Stimulated activated CD4-positive, alpha-beta T cell treated with anti-CD3 and anti-CD28 coated beads, Interleukin-2, amount 100 ng/mL, for 4 hours (primary cell): ENCODE data around the gene MTFR1L.

Experiments
- DNase-seq: peaks from one replicate; pipeline ENCODE4 v3.0.0-alpha.2; 2020; ENCODE audit warnings: low read depth

MTFR1L gene

DNA sequence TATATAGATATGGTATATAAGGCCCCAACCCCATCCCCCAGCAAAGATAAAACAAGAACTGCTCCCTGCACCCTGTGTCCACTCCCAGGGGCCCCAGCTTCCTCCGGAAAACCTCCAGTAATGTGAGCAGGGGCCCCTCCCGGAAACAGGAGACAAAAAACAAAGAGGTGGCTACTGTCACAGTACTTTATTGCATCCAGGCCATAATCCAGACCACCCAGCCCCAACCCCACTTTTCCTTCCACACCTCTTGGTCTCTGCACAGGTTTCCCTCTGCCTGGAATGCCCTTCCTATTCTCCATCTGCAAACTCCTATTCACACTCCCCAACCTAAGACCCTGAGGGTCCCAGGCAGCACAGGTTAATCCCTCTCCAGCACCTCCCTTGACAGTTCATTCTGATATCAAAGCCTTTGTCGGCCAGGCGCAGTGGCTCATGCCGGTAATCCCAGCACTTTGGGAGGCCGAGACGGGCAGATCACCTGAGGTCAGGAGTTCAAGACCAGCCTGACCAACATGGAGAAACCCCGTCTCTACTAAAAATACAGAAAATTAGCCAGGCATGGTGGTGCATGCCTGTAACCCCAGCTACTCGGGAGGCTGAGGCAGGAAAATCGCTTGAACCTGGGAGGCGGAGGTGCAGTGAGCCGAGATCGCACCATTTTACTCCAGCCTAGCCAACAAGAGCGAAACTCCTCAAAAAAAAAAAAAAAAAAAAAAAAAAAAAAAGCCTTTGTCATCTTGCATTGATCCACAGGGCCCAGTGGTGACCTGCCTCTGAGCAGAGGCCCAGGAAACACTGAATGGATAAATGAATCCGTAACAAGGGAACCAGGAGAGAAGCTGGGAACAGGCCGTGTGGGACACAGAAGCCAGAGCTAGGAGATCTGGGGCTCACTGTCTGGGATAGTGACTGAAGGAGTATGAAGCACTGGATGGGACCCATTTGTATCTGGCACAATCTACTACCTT, 41.8 kb downstream of the MTFR1L start:
- no peak for DNase-seq

DNA sequence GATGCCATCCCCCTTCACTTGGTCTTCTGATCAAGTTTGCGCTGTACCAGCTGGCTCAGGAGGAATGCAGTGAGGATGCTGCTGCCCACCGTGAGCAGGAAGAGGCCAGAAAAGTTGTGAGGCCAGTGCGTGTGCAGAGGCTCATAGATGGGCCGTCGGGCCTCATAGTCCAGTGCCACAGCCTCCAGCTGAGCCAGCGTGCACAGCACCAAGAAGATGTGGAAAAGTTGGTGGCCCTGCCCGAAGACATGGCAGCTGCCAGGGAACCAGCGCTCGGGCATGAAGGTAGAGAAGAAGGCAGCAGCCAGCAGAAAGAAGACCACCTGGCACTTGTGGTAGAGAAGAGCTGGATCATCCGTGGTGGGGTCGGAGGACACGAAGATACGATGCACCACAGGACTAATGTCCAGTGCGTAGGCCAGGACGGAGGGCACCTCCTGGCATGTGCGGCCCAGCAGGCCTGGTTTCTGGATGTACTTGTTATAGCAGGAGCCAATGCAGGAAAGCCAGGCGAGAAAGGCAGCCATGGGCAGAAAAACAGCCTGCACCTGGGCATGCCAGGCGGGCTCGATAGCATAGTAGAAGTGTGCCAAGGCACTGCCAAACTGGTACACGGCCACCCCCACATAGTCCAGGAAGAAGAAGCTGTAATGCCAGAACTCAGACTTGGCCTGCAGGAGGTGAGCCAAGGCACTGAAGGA, 43.2 kb downstream of the MTFR1L start:
- no peak for DNase-seq

DNA sequence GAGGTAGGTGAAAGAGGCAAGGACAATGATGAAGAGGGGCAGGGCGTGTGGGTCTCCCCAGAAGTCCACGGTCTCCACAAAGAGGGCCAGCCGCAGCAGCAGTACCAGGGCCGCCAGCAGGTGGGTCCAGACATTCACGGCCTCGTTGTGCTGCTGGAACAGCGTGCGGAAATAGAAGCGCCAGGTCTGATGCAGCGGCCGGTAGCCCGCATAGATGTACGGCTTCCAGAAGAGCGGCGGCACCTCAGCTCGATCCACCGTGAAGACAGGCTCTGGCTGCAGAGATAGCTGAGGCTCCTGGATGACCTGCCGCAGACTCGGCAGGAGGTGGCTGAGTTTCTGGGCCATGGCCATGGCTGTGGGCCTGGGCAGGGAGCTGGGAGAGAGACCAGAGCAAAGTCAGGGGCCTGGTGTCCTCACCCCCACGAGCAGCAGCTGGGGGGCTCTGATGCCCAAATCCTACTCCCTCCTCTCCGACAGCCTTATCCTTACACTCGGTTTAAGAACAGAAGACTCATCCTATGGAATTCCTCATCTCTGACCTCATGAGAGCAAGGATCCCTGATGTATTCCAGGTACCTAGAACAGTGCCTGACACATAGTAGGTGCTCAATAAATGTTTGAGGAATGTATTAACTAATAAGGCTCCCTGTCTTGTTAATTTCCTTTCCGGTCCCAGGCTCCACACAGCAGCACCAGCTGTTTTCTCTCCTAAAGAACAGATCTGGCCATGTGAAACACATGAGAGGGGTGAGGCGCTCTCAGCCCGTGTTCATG, 43.9 kb downstream of the MTFR1L start:
- DNase-seq = no peak

DNA sequence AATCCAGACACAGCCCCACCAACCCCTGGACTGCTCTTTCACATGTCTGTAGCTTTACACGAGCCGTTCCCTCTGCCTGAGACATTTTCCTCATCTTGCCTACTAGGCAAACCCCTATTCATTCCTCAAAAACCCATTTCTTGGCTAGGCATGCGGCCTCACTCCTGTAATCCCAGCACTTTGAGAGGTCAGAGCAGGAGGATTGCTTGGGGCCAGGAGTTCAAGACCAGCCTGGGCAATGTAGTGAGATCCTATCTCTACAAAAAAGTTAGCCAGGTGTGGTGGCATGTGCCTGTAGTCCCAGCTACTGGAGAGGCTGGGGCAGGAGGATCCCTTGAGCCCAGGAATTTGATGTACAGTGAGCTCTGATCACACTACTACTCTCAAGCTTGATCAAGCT, 44.7 kb downstream of the MTFR1L start:
- no peak for DNase-seq

DNA sequence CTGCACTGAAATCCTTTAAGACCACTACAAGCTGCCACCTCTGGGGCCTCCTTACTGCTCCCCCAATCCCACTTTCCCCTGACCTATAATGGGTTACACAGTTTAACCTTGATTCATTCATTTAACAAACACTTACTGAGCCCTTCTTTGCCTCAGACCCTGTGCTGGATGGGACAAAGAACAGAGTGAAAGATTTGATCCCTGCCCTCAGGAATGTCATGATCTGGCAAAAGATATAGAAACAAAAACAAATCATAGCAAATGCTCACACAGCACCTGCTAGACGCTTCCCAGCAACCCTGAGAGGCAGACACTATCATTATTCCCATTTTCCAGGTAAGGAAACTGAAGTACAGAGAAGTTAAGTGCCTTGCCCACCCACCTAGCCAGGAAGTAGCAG, 46.5 kb downstream of the MTFR1L start:
- no peak for DNase-seq

DNA sequence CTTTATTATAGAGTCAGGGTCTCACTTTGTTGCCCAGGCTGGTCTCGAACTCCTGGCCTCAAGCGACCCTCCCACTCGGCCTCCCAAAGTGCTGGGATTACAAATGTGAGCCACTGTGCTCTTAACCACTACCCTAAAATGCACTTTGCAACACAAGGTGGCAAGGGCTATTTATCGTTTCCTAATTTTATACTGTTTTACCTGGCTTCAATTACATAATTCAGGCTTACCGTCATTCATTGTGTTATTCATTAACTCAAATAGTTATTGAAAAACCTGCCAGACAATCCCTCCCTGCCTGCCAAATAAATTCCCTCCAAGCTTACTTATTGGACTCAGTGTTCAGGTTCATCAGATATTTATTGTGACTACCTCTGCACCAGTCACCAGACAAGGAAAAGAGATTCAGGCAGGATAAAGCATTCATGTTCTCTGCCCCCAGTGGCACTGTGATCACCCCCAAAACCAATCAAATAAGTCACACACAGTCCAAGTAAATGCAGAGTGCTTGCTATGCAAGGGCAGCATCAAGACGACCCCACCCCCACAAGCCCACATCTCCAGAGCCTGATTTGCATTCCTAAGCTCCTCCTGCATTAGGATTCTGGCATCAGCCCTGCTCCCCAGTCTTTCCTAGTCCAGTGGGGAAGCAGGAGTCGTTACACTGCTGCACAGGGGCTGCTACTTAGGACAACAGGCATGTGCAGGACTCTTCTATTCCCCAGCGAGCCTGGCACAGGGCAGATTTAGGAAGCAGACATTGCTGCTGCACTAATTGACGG, 47.6 kb downstream of the MTFR1L start:
- no peak for DNase-seq

DNA sequence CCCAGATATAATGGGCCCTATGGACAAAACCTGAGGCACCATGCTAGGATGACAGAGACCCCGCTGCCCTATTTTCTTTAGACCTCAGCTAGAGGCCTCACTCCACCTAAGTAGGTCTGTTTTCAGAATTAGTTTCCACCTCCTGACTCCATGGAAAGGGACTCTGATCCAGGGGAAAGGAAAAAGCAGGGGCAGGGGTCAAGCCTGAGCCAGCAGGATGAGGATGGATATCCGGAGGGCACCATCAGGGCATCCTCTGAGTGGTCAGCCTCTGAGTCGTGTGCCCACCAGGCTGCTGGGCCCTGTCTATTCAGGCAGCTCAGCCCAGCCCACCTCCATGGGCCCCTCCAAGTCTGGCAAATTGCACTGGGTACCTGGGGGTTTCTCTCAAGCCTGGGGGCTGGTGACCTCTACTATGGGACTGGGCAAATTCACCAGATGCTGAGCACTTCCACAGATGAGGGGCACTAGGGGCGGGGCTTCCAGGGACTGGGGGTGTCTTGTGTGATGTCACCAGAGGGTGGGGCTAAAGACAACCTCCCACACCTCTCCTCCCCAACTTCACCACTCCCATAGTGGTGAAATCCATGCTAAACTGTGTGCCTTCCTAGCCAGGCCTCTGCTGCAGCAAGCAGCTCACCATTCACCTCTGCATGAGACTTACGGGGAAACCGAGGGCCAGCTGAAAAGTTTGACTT, 50.3 kb downstream of the MTFR1L start:
- no peak for DNase-seq

DNA sequence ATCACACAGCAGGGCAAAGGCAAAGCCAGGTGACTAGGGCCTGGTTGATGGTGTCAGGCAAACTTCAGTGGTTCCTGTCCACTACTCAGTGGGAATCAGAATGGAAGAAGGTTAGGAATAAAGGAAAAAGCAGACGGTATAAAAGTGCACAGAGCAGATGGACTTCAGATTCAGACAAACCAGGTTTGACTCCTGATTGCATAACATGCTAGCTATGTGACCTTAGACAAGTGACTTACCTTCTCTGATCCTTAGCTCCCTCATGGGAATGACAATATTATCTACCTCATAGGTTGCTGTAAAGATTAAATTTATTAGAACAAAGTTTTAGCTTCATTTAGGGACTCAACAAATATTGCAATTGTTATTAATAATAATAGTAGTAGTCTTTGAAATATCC, 50.9 kb downstream of the MTFR1L start:
- no peak for DNase-seq

DNA sequence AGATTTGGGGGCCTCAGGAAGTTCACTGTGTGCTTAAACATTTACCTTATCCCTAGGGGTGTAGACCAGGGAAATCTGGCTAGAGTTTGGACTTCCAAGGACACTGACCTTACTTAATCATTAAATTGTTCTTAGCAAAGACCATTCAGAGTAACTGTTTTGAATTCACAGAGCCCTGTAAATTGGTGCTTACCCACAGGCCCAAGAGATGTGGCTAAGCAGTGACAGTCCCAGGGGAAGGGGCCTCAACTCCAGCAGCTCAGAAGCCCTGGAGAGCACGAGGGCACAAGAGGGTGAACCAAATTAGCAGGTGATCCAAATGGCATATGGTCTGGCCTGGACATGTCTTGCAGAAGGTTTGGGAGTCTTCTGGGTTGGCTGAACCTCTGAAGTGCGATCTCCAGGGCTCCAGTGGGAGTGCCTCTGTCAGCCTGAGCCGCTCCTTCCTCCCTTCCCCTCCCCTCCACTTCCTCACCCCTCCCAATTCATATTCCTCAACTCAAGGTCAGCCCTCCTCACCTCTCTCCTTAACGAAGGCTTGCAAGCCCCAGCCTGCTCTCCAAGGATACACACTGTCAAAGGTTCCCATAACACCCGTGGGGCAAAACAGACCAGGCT, 51.4 kb downstream of the MTFR1L start:
- DNase-seq = no peak

DNA sequence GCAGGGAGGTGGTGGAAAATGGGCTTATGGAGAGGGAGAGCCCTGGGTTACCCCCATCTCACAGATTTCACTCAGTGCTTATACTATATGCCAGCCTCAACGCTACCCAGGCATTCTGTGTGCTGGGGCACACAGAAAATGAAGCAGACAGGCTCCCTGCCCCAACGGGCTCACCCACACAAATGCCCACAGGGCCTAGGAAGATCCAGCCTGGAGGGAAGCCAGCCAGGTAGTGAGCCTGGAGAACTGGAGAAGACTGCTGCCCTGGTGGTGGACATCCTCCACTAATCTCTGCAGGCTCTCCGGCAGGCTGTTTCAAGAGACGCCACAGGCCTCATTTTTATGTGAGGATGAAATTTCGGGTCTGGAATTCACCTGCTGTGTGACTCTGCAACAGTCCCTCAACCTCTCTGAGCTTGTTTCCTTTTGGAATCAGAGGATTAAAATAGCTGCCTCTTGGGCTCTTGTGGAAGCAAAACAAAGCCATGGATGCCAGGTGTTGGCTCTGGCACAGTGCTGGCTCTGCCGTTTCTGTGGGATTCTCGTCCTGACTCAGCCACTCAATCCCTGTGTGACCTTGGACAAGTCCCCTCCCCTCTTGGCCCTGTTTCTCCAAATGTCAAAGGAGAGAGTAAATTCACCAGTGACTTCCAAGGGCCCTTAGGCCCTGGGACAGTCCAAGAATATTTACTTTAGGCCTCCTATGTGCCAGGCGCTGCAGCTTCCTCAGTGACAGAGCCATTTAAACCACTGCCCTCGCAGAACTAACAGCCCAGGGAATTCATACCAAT, 52.1 kb downstream of the MTFR1L start:
- DNase-seq = no peak

DNA sequence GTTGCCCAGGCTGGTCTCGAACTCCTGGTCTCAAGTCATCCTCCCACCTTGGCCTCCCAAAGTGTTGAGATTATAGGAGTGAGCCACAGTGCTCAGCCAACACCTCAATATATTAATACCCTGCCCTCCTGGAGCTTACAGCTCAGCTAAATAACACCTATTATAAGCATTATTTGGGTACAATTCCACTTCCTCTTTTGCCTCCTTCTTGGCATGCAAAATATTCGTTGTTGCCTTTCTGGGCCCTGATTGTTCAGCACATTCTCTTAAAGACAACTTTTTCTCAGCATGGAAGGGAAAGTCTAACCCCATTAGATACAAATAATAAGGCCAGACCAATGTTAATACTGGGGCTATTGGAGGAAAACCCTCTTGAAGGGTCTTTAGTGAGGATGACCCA, 53.0 kb downstream of the MTFR1L start:
- DNase-seq = no peak

DNA sequence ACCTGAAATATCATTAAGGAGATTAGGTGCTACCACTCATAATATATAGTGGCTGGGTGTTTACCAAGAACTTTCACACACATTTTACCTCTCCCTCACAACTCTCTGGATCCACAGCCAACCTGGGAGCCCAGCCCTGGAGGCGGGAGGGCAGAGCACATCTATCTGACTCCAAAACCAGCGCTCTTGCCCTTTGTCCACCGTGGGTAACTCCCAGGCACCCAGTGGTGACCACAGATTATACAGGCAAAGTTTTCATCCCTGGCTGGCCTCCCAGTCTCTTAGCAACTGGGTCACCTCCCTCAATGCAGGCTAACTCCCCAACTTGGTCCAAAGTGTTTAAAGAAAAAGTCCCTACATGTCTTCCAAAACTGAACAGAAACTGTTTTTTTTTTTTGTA, 53.4 kb downstream of the MTFR1L start:
- DNase-seq = no peak

DNA sequence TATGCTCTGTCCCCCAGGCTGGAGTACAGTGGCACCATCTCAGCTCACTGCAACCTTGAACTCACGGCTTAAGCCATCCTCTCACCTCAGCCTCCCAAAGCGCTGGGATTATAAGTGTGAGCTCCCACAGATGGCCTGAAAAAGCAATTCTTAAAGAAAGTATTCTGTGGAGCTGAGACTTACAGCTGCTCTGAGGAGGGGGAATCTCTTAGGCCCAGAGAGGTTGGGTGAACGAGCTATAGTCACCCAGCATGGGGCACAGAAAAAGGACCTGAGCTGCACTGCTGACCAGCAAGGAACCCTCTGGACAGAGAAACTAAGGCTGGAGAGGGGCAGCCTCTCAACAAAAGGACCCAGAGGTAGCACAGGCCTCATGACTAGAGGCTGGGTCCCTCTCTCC, 54.5 kb downstream of the MTFR1L start:
- no peak for DNase-seq

DNA sequence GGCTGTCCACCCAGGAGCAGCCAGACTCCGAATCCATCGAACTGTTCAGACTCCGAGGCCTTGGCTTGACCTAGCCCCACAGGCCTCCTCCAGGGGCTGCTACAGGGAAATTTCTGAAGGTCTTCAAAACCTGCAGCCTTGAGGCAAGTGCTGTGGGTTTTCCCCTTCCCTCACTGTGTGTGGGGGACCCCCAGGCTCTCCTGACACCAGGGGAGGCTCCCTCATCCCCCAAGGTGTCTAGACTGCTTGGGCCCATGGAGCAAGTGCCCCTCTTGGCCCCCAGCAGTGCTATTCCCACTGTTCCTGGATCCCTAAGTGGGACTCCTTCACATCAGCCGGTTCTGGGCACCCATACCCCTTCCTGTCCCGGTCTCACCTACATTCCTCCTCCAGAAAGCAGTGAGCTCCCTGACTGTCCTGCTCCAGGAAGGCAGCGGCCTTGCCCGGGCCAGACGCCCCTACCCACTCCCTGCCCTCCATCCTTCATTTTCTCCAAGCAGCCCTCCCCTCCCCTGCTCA, 54.9 kb downstream of the MTFR1L start:
- DNase-seq = no peak

DNA sequence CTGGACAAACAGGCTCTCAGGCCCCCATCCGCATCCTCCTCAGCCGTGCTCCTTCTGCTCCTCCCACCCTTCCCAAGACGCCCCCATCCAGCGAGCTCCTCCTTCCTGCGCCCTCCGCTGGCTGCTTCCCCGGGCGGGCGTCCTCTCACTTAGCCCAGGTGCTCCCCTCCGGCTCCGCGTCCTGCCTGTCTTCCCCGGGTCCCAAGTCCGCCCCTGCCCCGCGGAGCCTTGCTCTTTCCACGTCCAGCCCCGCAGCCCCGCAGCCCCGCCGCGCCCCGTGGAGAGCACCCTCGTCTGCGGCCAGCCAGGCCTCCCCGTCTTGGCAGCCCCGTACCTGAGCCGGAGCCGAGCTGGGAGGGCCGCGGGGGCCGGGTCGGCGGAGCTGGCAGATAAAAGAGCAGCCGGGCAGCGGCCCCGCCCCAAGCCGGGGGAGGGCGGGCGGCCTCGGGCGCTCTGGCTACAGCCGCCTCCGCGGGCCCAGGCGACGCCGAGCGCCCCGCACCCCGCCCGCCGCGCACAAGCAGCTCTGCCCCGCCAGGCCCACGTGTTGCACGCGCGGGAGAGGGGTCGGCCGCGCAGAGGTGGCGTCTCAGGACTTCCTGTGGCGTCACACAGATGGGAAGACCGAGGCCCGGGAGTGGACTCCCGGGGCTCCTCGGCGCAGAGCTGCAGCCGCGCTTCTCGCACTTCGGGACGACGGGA, 55.6 kb downstream of the MTFR1L start, which contains the start of gene PAQR7:
TSS of gene PAQR7 (minus strand) at position 555 of the 702 bp plus-strand sequence. CDS start 11,869 bp downstream, outside the sequence.
- DNase-seq = peak; percentile 34

DNA sequence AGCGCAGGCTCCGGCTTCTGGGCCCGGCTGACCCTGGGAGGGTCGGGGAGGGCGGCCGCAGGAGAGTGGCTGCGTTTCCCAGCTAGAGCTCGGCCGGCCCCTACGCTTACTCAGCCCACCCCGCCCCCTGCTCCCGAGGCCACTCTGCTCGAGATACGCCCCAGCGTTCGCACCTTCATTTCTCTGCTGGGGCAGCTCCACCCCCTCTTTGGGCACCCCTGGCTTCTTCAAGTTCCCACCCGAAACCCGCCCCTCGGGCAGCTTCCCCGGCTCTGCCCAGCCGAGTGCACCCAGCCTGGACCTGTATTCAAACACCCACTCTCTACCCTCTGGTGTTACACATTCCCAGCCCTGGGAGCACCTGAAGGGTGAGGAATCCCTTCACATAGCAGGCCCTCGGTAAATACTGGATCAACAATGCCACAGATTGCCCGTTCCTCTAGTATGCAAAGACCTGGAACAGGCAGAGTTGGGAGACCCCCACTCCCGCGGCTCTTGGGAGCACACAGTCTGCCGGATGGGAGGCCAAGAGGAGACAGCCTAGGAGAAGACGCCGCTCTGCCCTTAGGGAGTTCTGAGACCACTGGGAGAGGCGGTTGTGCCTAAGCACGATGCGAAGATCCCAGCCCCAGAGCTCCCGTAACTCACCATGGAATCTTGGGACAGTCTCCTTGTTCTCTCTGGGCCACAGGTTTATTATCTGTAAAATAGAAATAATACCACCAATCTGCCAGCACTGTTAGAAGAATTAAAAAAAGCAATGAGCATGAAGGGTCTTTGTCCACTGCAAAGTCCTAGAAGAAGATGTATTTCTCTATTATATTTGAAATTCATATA, 56.3 kb downstream of the MTFR1L start:
- no peak for DNase-seq

DNA sequence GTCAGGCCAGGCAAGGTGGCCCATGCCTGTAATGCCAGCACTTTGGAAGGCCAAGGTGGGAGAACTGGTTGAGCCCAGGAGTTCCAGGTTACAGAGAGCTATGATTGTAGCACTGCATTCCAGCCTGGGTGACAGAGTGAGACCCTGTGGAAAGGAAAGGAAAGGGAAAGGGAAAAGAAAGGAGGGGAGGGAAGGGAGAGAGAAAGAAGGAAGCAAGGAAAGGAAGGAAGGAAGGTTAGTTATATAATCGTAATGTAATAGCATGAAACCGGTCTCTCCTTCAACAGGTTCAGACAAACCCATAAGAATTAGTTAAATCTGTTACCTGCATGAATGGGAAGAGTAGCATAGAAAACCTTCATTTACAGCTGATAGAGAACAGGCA, 56.9 kb downstream of the MTFR1L start:
- no peak for DNase-seq

DNA sequence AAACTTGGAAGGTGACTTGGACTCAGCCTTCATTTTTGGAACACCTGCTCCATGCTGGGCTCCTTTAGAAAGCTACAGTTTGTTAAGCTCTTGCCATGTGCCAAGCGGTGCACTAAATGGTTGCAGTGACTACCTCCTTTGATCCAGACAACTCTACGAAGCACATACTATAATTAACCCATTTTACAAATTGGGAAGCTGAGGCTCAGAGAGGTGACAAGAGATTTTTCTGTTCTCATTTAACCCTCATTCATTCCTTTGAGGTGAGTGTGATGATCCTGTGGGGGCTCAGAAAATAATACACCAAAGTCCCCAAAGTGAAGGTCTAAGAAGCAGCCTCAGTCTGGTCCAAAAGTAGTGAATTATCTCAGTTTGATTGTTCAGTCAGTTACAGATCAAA, 57.4 kb downstream of the MTFR1L start:
- DNase-seq = no peak
